Endothelial cell of hepatic sinusoid (primary cell): ENCODE results near the gene BSG.

Experiments used
- in situ Hi-C: cut with HindIII; loops from 2 replicates; pipeline ENCODE4 v1.10.0; 2017; ENCODE audit warnings: low sequenced_read_pairs

The BSG gene

GRCh38 chr19:570937-571565 is 1.3 kb upstream of the BSG start:
- in situ Hi-C loops = no loop called here

GRCh38 chr19:571566-571974 is 826 bp upstream of the BSG start:
- in situ Hi-C loops = no loop called here

GRCh38 chr19:572743-573518 is 535 bp downstream of the BSG start:
- in situ Hi-C loops = no loop called here

GRCh38 chr19:573519-573825 is 1.1 kb downstream of the BSG start:
- in situ Hi-C loops = no loop called here

DNA sequence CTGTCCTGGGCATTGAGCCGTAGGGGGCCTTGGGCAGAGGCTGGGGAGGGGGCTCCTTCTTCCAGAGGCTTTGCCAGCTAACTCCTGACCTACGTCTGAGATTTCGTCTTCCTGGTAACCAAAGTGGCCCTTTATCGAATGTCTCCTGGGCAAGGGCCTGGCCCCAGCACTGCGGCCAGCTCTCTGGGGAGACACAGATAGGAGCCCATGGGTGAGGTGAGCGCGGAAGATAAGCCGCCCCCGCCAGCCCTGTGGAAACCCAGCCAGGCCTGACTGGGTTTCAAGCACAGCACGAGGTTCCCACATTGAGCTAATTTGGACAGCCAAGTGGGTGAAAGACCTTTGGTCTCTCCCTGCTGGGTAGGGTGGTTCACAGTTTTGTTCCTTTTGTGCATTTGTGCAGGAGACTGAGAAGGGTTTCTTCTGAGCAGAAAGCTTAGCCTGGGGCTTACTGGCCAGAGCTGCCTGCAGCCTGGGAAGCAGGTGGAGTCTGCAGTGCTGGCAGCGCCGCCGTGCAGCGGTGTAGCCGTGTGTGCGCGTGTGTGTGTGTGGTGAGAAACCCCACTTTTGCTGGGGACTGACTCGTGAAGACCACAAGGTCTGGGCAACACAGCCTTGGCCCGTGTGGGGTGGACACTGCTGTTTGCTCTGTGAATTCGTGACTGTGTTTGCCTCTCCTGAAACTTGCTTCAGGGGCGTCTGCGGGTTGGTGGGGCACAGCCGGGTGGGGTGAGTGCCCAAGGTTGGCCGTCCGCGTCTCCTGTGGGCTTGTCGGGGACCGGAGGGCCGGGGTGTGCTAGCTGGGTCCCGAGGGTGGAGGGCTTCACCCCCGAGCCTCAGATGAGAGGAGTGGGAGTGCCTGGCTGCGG is 2.5 kb downstream of the BSG start:
- in situ Hi-C loops = no loop called here

- in situ Hi-C loops = no loop called here
Measured at GRCh38 chr19:575527-576506, 3.4 kb downstream of the BSG start.

DNA sequence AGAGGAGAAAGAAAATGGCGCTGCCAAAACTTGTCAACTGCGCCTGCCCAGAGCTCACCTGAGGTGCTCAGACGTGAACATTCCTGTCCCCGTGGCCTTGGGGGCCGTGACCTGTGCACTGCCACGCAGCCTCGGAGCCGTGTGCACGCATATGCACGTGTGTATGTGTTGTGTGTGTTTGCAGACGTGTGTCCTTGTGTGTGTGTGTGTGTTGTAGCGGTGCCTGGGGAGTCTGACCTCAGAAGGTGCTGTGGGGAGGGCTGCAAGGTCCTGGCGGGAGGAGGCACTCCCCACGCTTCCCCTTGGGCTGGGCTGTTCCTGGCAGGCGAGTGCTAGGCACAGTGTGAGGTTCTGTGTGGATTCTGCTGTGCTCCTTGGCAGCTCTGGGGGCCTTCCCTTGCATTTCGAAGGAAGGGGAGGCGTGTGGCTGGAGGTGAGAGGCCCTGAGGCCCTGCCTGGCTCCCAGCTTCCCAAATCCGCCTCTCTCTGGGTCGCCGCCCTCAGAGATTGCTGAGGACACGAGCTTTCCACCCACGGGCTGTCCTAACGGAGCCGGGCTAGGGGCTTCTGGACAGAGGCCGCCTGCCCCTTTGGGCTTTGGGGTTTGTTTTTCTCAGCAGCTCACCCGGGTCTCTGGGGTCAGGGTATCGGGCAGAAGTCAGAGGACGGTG is 4.5 kb downstream of the BSG start:
- in situ Hi-C loops = no loop called here

GRCh38 chr19:577439-578392 is 5.3 kb downstream of the BSG start:
- in situ Hi-C loops = no loop called here

- in situ Hi-C loops = no loop called here
Measured at GRCh38 chr19:579111-579841, 6.9 kb downstream of the BSG start.

- in situ Hi-C loops = no loop called here
Measured at GRCh38 chr19:579842-580155, 7.4 kb downstream of the BSG start.

DNA sequence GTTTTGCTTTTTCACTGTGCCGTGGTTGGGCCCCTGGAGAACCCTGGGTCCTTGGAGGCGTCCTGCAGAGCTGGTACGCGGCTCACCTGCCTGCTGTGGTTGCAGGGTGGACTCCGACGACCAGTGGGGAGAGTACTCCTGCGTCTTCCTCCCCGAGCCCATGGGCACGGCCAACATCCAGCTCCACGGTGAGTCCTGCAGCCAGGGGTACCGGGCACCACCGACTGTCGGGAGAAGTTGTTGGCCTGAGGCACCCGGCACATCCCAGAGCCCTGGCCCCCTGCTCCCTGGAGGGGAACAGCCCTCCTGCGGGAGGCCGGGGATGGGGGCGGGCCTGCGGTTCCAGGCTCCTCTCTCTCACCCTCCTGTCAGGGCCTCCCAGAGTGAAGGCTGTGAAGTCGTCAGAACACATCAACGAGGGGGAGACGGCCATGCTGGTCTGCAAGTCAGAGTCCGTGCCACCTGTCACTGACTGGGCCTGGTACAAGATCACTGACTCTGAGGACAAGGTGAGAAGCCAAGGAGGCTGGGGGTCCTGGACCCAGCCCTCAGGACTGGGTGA is 8.0 kb downstream of the BSG start:
- in situ Hi-C loops = no loop called here

DNA sequence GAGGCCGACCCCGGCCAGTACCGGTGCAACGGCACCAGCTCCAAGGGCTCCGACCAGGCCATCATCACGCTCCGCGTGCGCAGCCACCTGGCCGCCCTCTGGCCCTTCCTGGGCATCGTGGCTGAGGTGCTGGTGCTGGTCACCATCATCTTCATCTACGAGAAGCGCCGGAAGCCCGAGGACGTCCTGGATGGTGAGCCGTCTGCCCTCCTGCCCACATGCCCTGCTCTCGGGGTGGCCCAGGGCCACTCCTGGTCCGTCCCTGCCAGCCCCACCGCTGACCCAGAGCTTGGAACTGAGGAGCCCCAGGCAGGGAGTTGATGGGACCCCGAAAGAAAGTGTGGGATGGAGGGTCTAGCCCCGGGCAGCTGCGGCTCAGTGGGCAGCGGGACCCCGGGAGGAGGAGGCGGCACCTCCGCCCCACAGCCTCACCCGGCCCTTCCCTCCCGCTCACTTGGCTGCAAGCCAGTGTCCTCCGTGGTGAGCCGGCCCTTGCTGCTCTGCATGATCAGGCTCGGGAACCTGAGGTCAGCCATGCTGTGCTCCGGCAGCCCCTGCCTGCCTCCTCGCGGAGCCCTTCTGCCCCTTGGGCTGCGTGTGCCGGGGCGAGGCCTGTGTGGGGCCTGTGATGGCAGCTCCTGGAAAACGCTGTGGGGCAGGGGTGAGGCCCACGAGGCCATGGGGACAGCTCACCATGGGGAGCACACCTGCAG is 9.2 kb downstream of the BSG start:
- in situ Hi-C loops = no loop called here

DNA sequence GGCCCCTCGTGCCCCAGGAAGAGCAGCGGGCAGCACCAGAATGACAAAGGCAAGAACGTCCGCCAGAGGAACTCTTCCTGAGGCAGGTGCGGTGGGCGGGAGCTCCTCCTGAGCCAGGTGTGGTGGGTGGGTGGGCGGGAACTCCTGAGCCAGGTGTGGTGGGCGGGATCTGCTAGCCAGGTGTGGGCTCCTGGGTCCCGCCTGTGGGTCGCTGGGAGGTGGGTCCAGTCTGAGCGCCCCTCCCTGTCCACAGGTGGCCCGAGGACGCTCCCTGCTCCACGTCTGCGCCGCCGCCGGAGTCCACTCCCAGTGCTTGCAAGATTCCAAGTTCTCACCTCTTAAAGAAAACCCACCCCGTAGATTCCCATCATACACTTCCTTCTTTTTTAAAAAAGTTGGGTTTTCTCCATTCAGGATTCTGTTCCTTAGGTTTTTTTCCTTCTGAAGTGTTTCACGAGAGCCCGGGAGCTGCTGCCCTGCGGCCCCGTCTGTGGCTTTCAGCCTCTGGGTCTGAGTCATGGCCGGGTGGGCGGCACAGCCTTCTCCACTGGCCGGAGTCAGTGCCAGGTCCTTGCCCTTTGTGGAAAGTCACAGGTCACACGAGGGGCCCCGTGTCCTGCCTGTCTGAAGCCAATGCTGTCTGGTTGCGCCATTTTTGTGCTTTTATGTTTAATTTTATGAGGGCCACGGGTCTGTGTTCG is 10.3 kb downstream of the BSG start:
- in situ Hi-C loops = no loop called here

DNA sequence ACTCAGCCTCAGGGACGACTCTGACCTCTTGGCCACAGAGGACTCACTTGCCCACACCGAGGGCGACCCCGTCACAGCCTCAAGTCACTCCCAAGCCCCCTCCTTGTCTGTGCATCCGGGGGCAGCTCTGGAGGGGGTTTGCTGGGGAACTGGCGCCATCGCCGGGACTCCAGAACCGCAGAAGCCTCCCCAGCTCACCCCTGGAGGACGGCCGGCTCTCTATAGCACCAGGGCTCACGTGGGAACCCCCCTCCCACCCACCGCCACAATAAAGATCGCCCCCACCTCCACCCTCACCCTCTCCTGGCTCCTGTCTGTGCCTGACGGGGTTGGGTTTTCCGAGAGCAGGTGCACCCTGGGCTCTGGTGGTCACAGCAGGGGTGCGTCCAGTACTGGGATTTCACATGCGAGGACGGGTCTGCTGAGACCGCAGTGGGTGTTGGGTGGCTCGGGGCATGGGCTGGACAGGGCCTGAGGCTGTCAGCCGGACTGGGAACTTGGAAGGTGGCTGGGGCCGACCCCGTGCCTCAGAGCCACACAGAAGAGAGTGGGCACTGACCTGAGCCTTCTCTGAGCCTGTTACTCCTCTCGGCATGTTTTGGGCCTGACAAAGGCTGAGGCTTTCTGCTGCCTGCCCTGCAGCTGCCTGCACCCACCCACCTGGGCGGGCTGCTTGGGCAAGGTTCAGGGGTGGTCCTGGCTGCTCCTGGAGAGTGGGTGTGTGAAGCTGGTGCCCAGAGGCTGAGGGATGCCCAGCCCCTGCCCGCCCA is 11.0 kb downstream of the BSG start:
- in situ Hi-C loops = no loop called here

GRCh38 chr19:583968-584239 is 11.5 kb downstream of the BSG start:
- in situ Hi-C loops = no loop called here

DNA sequence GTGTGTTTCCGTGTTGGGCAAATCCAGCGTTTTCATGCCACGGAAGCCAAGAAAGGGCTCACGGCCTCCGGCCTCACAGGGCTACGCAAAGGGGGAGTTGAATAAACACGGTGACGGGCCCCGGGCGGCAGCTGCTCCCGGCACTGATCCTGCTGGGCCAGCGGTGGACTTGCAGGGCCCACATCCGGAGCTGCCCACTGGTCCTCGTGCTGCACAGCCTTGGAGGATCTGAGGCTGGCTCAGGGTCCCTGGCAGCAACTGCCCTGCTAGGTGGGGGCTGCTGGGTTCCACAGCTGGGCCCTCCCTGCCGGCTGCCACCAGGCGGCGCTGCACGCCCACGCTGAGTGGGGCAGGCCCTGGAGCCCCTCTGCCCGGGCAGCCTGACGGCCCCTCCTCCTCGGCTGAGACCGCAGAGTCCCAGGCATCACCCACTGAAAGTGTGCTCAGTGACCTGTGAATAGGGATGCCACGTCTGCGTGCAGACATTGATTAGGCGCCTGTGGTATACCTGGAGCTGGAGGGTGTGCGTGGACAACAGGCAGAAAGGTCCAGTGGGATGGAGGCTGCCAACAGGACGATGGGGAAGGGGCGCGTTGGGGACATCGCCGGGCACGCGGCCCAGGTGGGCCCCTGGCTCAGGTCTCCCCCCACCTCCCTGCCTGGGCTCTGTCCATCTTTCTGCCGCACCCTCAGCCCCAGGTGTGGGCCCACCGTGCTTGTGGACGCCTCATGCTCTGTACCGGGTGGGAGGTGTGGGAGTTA is 12.0 kb downstream of the BSG start:
- in situ Hi-C loops = no loop called here
